ENCODE results near the gene MTUS2. TPM values are rescaled to one million over a fixed set of nuclear protein-coding genes. Genes with fewer than 3 reads are reported as not detected.

The MTUS2 gene
- total and polyA plus RNA-seq, 4 donors = under 0.01 to 0.70 (median 0.15) TPM

DNA sequence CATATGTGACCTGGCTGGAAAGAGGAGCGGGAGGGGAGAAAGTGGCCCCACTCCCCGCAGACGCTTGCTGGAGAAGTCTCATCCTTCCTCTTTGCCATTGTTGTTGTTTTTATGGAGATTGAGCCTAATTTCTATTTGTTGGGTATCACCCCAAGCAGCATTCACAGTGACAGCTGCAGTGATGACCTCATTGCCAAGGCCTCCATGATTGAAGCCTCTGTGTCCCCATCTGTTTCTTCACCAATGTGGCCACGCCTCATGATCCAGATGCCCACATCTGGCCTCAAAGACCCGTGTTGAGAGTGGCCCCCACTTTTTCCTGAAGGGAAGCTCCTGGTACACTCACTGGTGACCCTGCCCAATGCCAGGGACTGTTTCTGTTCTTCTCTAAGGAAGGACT is 621.2 kb downstream of the MTUS2 start:
- Histone ChIP-seq H3K4me1 (ENCODE audit: control insufficient read depth in 4 of 4, insufficient read depth in 4 of 4, low read length in 3 of 4) (no peaks in the 10 kb centered on the region), H3K27me3 (ENCODE audit: control insufficient read depth in 4 of 4, insufficient read depth in 4 of 4, low read length in 3 of 4) (no peaks in the 10 kb centered on the region), H3K9ac (ENCODE audit: low read depth in 1 of 2, low read length in 2 of 2) (no peak overlapping the region), H3K27ac (ENCODE audit: low read depth in 1 of 2, low read length in 2 of 2) (no peak overlapping the region), H3K36me3 (ENCODE audit: control insufficient read depth in 4 of 4, insufficient read depth in 3 of 4, low read depth in 1 of 4, low read length in 3 of 4) (no peaks in the 10 kb centered on the region), H3K9me3 (ENCODE audit: control insufficient read depth in 4 of 4, low read length in 3 of 4) (no peaks in the 10 kb centered on the region), H3K4me3 (ENCODE audit: low read depth in 1 of 3, low read length in 3 of 3) (no peak overlapping the region)
- 70% methylated on average over 5 of the region's 5 CpGs for WGBS
- TF ChIP-seq RXRA (IDR thresholded peaks at IDR 0.05) (no peak), JUND (IDR thresholded peaks at IDR 0.05) (no peak), YY1 (IDR thresholded peaks at IDR 0.05) (no peak), FOXA2 (IDR thresholded peaks at IDR 0.05) (no peak), HNF4G (IDR thresholded peaks at IDR 0.05) (no peak), GABPA (IDR thresholded peaks at IDR 0.05 in 1 of 2, conservative IDR thresholded peaks at IDR 0.05 in 1 of 2) (no peak), TAF1 (conservative IDR thresholded peaks at IDR 0.05) (no peak)
- TF ChIP-seq, protein P1, sequence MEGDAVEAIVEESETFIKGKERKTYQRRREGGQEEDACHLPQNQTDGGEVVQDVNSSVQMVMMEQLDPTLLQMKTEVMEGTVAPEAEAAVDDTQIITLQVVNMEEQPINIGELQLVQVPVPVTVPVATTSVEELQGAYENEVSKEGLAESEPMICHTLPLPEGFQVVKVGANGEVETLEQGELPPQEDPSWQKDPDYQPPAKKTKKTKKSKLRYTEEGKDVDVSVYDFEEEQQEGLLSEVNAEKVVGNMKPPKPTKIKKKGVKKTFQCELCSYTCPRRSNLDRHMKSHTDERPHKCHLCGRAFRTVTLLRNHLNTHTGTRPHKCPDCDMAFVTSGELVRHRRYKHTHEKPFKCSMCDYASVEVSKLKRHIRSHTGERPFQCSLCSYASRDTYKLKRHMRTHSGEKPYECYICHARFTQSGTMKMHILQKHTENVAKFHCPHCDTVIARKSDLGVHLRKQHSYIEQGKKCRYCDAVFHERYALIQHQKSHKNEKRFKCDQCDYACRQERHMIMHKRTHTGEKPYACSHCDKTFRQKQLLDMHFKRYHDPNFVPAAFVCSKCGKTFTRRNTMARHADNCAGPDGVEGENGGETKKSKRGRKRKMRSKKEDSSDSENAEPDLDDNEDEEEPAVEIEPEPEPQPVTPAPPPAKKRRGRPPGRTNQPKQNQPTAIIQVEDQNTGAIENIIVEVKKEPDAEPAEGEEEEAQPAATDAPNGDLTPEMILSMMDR (IDR thresholded peaks at IDR 0.05; ENCODE audit: low read depth, low read length, missing input control) = no peak
- no peak for DNase-seq (ENCODE audit: low spot score)

DNA sequence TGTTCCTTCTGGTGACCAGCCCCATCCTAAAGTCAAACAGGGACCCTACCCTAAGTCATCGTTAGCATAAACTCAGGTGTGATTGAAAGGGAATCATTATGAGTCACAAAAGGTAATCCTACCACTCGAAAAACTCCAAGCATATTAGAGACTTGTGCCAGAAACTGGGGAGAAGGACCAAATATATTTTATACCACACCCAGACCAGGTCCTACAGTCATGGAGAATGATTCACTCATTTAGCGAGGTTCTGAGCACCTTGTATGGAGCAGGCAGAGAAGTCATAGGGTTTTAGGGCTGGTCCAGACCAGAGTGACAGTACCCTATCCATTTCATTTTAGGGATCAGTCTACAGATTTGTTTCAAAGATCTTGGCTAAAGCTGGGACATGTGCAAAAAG is 625.9 kb downstream of the MTUS2 start:
- Histone ChIP-seq H3K27me3 (ENCODE audit: control insufficient read depth in 4 of 4, insufficient read depth in 4 of 4, low read length in 3 of 4) (peaks cover 0 to 2% (median 0%) of the 10 kb centered on the region in 4 donors), H3K27ac (ENCODE audit: low read depth in 1 of 2, low read length in 2 of 2) (no peak overlapping the region), H3K36me3 (ENCODE audit: control insufficient read depth in 4 of 4, insufficient read depth in 3 of 4, low read depth in 1 of 4, low read length in 3 of 4) (no peaks in the 10 kb centered on the region), H3K4me3 (ENCODE audit: low read depth in 1 of 3, low read length in 3 of 3) (no peak overlapping the region), H3K4me1 (ENCODE audit: control insufficient read depth in 4 of 4, insufficient read depth in 4 of 4, low read length in 3 of 4) (no peaks in the 10 kb centered on the region), H3K9me3 (ENCODE audit: control insufficient read depth in 4 of 4, low read length in 3 of 4) (no peaks in the 10 kb centered on the region), H3K9ac (ENCODE audit: low read depth in 1 of 2, low read length in 2 of 2) (no peak overlapping the region)
- WGBS = 85% methylated on average over 3 of the region's 3 CpGs
- TF ChIP-seq, protein P2, sequence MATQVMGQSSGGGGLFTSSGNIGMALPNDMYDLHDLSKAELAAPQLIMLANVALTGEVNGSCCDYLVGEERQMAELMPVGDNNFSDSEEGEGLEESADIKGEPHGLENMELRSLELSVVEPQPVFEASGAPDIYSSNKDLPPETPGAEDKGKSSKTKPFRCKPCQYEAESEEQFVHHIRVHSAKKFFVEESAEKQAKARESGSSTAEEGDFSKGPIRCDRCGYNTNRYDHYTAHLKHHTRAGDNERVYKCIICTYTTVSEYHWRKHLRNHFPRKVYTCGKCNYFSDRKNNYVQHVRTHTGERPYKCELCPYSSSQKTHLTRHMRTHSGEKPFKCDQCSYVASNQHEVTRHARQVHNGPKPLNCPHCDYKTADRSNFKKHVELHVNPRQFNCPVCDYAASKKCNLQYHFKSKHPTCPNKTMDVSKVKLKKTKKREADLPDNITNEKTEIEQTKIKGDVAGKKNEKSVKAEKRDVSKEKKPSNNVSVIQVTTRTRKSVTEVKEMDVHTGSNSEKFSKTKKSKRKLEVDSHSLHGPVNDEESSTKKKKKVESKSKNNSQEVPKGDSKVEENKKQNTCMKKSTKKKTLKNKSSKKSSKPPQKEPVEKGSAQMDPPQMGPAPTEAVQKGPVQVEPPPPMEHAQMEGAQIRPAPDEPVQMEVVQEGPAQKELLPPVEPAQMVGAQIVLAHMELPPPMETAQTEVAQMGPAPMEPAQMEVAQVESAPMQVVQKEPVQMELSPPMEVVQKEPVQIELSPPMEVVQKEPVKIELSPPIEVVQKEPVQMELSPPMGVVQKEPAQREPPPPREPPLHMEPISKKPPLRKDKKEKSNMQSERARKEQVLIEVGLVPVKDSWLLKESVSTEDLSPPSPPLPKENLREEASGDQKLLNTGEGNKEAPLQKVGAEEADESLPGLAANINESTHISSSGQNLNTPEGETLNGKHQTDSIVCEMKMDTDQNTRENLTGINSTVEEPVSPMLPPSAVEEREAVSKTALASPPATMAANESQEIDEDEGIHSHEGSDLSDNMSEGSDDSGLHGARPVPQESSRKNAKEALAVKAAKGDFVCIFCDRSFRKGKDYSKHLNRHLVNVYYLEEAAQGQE (IDR thresholded peaks at IDR 0.05) = no peak
- TF ChIP-seq HNF4G (IDR thresholded peaks at IDR 0.05) (no peak), YY1 (IDR thresholded peaks at IDR 0.05) (no peak), JUND (IDR thresholded peaks at IDR 0.05) (no peak), FOXA2 (IDR thresholded peaks at IDR 0.05) (no peak), TAF1 (conservative IDR thresholded peaks at IDR 0.05) (no peak), RXRA (IDR thresholded peaks at IDR 0.05) (no peak), HNF4A (conservative IDR thresholded peaks at IDR 0.05) (no peak), SP1 (IDR thresholded peaks at IDR 0.05) (no peak), FOXA1 (IDR thresholded peaks at IDR 0.05) (no peak), EGR1 (IDR thresholded peaks at IDR 0.05; ENCODE audit: low read depth in 2 of 2) (no peak), NR2F2 (IDR thresholded peaks at IDR 0.05) (no peak), RAD21 (IDR thresholded peaks at IDR 0.05) (no peak), GABPA (IDR thresholded peaks at IDR 0.05 in 1 of 2, conservative IDR thresholded peaks at IDR 0.05 in 1 of 2) (no peak)
- TF ChIP-seq, protein P3, sequence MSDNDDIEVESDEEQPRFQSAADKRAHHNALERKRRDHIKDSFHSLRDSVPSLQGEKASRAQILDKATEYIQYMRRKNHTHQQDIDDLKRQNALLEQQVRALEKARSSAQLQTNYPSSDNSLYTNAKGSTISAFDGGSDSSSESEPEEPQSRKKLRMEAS (IDR thresholded peaks at IDR 0.05) = no peak
- TF ChIP-seq, protein P1 (IDR thresholded peaks at IDR 0.05; ENCODE audit: low read depth, low read length, missing input control) = no peak
- TF ChIP-seq, protein P4, sequence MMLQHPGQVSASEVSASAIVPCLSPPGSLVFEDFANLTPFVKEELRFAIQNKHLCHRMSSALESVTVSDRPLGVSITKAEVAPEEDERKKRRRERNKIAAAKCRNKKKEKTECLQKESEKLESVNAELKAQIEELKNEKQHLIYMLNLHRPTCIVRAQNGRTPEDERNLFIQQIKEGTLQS (IDR thresholded peaks at IDR 0.05) = no peak
- TF ChIP-seq, protein P5, sequence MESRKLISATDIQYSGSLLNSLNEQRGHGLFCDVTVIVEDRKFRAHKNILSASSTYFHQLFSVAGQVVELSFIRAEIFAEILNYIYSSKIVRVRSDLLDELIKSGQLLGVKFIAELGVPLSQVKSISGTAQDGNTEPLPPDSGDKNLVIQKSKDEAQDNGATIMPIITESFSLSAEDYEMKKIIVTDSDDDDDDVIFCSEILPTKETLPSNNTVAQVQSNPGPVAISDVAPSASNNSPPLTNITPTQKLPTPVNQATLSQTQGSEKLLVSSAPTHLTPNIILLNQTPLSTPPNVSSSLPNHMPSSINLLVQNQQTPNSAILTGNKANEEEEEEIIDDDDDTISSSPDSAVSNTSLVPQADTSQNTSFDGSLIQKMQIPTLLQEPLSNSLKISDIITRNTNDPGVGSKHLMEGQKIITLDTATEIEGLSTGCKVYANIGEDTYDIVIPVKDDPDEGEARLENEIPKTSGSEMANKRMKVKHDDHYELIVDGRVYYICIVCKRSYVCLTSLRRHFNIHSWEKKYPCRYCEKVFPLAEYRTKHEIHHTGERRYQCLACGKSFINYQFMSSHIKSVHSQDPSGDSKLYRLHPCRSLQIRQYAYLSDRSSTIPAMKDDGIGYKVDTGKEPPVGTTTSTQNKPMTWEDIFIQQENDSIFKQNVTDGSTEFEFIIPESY (IDR thresholded peaks at IDR 0.05) = no peak
- DNase-seq (ENCODE audit: low spot score) = no peak
